Measurements from ENCODE around the gene CES2. TPM values are rescaled to one million over a fixed set of nuclear protein-coding genes. Genes with fewer than 3 reads are reported as not detected.
"Not testable (repeated sequence)": the region's sequence is repeated elsewhere in the genome, so short reads cannot be mapped to it uniquely, and the experiment has no call there.

CES2 gene
- total and polyA plus RNA-seq, 2 donors (not counting 3 experiments of a cell fraction or from before 2014, with no cell fraction given) = 19.1 to 28.8 TPM

DNA sequence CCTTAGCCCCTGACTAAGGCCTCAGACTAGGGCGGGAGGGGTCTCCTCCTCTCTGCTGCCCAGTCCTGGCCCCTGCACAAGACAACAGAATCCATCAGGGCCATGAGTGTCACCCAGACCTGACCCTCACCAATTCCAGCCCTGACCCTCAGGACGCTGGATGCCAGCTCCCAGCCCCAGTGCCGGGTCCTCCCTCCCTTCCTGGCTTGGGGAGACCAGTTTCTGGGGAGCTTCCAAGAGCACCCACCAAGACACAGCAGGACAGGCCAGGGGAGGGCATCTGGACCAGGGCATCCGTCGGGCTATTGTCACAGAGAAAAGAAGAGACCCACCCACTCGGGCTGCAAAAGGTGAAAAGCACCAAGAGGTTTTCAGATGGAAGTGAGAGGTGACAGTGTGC is 38.4 kb downstream of the CES2 start:
- H3K9ac ChIP-seq (replicated peaks; ENCODE audit: extremely low read depth, insufficient read depth, low read length) = no peak overlapping the region
- peaks cover 0 to 3% of the 10 kb centered on the region in 2 experiments for H3K27me3 ChIP-seq (ENCODE audit: control insufficient read depth in 2 of 2, insufficient read depth in 2 of 2, low read length in 2 of 2)
- no peak overlapping the region for H3K4me3 ChIP-seq (replicated peaks in 1 of 3; ENCODE audit: insufficient read depth in 1 of 3, low read depth in 1 of 3, low read length in 3 of 3)
- ChIA-PET CTCF (interaction anchor here (0.7 to 4.8 kb wide), 5 partner anchors 13 to 212 kb away, joined by 3 to 58 read pairs (median 7); partner anchors contain the start of genes B3GNT9 and CES3), POLR2A (no interaction called here)
- dilution Hi-C loops (cut with MboI; ENCODE audit: extremely low pct_ligation_motif_present, low sequenced_read_pairs) = no loop called here
- H3K4me1 ChIP-seq (ENCODE audit: control insufficient read depth, extremely low read depth, insufficient read depth, low read length) = no peaks in the 10 kb centered on the region
- no TSS peak for BruUV-seq (replicated peaks)
- no peak for FAIRE-seq
- no peaks in the 10 kb centered on the region for H3K9me3 ChIP-seq (replicated peaks; ENCODE audit: control insufficient read depth, insufficient read depth, low read length)
- no peak overlapping the region for H3K4me2 ChIP-seq (ENCODE audit: insufficient read depth, low read length)
- no peaks in the 10 kb centered on the region for H3K9me1 ChIP-seq (replicated peaks; ENCODE audit: control insufficient read depth, extremely low read depth, insufficient read depth, low read length)
- TF ChIP-seq POLR2A (IDR thresholded peaks at IDR 0.05; ENCODE audit: low read depth, low read length) (no peak), FOS (IDR thresholded peaks at IDR 0.05; ENCODE audit: borderline replicate concordance, insufficient read depth, low read length) (no peak)
- no peaks in the 10 kb centered on the region for H4K20me1 ChIP-seq (replicated peaks; ENCODE audit: control insufficient read depth, extremely low read depth, insufficient read depth, low read length)
- no peaks in the 10 kb centered on the region for H3K36me3 ChIP-seq (ENCODE audit: control insufficient read depth in 2 of 2, extremely low read depth in 1 of 2, insufficient read depth in 2 of 2, low read length in 2 of 2)
- H2AFZ ChIP-seq (ENCODE audit: low read depth, low read length) = no peak overlapping the region
- DNase-seq (ENCODE audit: low read depth, low spot score) = no peak
- no peaks in the 10 kb centered on the region for H3K79me2 ChIP-seq (ENCODE audit: control insufficient read depth, insufficient read depth, low read length)
- no peak overlapping the region for H3K27ac ChIP-seq (ENCODE audit: insufficient read depth, low read depth, low read length)
- intact Hi-C loops (cut with micrococcal nuclease) = no loop called here

DNA sequence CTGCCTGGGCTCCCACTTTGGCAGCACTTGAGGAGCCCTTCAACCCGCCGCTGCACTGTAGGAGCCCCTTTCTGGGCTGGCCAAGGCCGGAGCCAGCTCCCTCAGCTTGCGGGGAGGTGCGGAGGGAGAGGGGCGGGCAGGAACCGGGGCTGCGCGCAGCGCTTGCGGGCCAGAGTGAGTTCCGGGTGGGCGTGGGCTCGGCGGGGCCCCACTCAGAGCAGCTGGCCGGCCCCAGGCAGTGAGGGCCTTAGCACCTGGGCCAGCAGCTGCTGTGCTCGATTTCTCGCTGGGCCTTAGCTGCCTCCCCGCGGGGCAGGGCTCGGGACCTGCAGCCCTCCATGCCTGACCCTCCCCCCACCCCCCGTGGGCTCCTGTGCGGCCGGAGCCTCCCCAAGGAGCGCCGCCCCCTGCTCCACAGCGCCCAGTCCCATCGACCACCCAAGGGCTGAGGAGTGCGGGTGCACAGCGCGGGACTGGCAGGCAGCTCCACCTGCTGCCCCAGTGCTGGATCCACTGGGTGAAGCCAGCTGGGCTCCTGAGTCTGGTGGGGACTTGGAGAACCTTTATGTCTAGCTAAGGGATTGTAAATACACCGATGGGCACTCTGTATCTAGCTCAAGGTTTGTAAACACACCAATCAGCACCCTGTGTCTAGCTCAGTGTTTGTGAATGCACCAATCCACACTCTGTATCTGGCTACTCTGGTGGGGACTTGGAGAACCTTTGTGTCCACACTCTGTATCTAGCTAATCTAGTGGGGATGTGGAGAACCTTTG is 39.0 kb downstream of the CES2 start:
- H3K4me3 ChIP-seq (replicated peaks in 1 of 3; ENCODE audit: insufficient read depth in 1 of 3, low read depth in 1 of 3, low read length in 3 of 3); DNase-seq (ENCODE audit: low read depth, low spot score); FAIRE-seq; H3K36me3 ChIP-seq (ENCODE audit: control insufficient read depth in 2 of 2, extremely low read depth in 1 of 2, insufficient read depth in 2 of 2, low read length in 2 of 2); H3K27ac ChIP-seq (ENCODE audit: insufficient read depth, low read depth, low read length); H3K79me2 ChIP-seq (ENCODE audit: control insufficient read depth, insufficient read depth, low read length); H3K9me3 ChIP-seq (replicated peaks; ENCODE audit: control insufficient read depth, insufficient read depth, low read length); H3K27me3 ChIP-seq (ENCODE audit: control insufficient read depth in 2 of 2, insufficient read depth in 2 of 2, low read length in 2 of 2); dilution Hi-C loops (cut with MboI; ENCODE audit: extremely low pct_ligation_motif_present, low sequenced_read_pairs); BruUV-seq (replicated peaks); H3K4me2 ChIP-seq (ENCODE audit: insufficient read depth, low read length); H3K9ac ChIP-seq (replicated peaks; ENCODE audit: extremely low read depth, insufficient read depth, low read length); POLR2A ChIA-PET; intact Hi-C loops (cut with micrococcal nuclease); H4K20me1 ChIP-seq (replicated peaks; ENCODE audit: control insufficient read depth, extremely low read depth, insufficient read depth, low read length); H3K4me1 ChIP-seq (ENCODE audit: control insufficient read depth, extremely low read depth, insufficient read depth, low read length); H3K9me1 ChIP-seq (replicated peaks; ENCODE audit: control insufficient read depth, extremely low read depth, insufficient read depth, low read length); H2AFZ ChIP-seq (ENCODE audit: low read depth, low read length): not testable (repeated sequence)
- CTCF ChIA-PET = interaction anchor here (1.0 to 4.8 kb wide), 4 partner anchors 20 to 211 kb away, joined by 3 to 58 read pairs (median 12); no protein-coding TSS in a partner anchor

DNA sequence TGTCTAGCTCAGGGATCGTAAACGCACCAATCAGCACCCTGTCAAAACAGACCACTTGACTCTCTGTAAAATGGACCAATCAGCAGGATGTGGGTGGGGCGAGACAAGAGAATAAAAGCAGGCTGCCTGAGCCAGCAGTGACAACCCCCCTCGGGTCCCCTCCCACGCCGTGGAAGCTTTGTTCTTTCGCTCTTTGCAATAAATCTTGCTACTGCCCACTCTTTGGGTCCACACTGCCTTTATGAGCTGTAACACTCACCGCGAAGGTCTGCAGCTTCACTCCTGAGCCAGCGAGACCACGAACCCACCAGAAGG is 39.6 kb downstream of the CES2 start:
- intact Hi-C loops (cut with micrococcal nuclease) = loop anchor here (5.0 kb wide), 1 partner anchor 37 kb away; no protein-coding TSS in a partner anchor
- H3K9ac ChIP-seq (replicated peaks; ENCODE audit: extremely low read depth, insufficient read depth, low read length); H3K79me2 ChIP-seq (ENCODE audit: control insufficient read depth, insufficient read depth, low read length); H4K20me1 ChIP-seq (replicated peaks; ENCODE audit: control insufficient read depth, extremely low read depth, insufficient read depth, low read length); H3K4me1 ChIP-seq (ENCODE audit: control insufficient read depth, extremely low read depth, insufficient read depth, low read length); H3K27ac ChIP-seq (ENCODE audit: insufficient read depth, low read depth, low read length); H3K36me3 ChIP-seq (ENCODE audit: control insufficient read depth in 2 of 2, extremely low read depth in 1 of 2, insufficient read depth in 2 of 2, low read length in 2 of 2); H3K4me2 ChIP-seq (ENCODE audit: insufficient read depth, low read length); FAIRE-seq; BruUV-seq (replicated peaks); H3K9me1 ChIP-seq (replicated peaks; ENCODE audit: control insufficient read depth, extremely low read depth, insufficient read depth, low read length); dilution Hi-C loops (cut with MboI; ENCODE audit: extremely low pct_ligation_motif_present, low sequenced_read_pairs); H3K9me3 ChIP-seq (replicated peaks; ENCODE audit: control insufficient read depth, insufficient read depth, low read length); POLR2A ChIA-PET; H3K4me3 ChIP-seq (replicated peaks in 1 of 3; ENCODE audit: insufficient read depth in 1 of 3, low read depth in 1 of 3, low read length in 3 of 3); H3K27me3 ChIP-seq (ENCODE audit: control insufficient read depth in 2 of 2, insufficient read depth in 2 of 2, low read length in 2 of 2); DNase-seq (ENCODE audit: low read depth, low spot score); H2AFZ ChIP-seq (ENCODE audit: low read depth, low read length): not testable (repeated sequence)
- CTCF ChIA-PET = interaction anchor here (1.0 to 4.8 kb wide), 5 partner anchors 21 to 210 kb away, joined by 3 to 58 read pairs (median 7); no protein-coding TSS in a partner anchor

Data from endothelial cell of umbilical vein (primary cell).